ENCODE results near the gene PCBP3.

Gene PCBP3

GRCh38 chr21:45858180-45858579, 214.7 kb downstream of the PCBP3 start:
- no peak for TF ChIP-seq CTCF (conservative IDR thresholded peaks at IDR 0.05)
- no peak for TF ChIP-seq ZFX (IDR thresholded peaks at IDR 0.05)
- no peak overlapping the region for H3K27ac ChIP-seq

- TF ChIP-seq ZFX (IDR thresholded peaks at IDR 0.05): no peak
- TF ChIP-seq CTCF (conservative IDR thresholded peaks at IDR 0.05): no peak
- H3K27ac ChIP-seq: no peak overlapping the region
Observed at GRCh38 chr21:45859041-45859761, 215.7 kb downstream of the PCBP3 start.

GRCh38 chr21:45859762-45860357, 216.3 kb downstream of the PCBP3 start:
- TF ChIP-seq CTCF (conservative IDR thresholded peaks at IDR 0.05) (no peak), ZFX (IDR thresholded peaks at IDR 0.05) (no peak)
- H3K27ac ChIP-seq: no peak overlapping the region

- no peak for TF ChIP-seq ZFX (IDR thresholded peaks at IDR 0.05)
- TF ChIP-seq CTCF (conservative IDR thresholded peaks at IDR 0.05): no peak
- no peak overlapping the region for H3K27ac ChIP-seq
Observed at GRCh38 chr21:45860493-45861155, 217.1 kb downstream of the PCBP3 start.

GRCh38 chr21:45861156-45861870, 217.8 kb downstream of the PCBP3 start:
- no peak for TF ChIP-seq ZFX (IDR thresholded peaks at IDR 0.05)
- TF ChIP-seq CTCF (conservative IDR thresholded peaks at IDR 0.05): no peak
- H3K27ac ChIP-seq: no peak overlapping the region

- no peak overlapping the region for H3K27ac ChIP-seq
- TF ChIP-seq CTCF (conservative IDR thresholded peaks at IDR 0.05): no peak
- TF ChIP-seq ZFX (IDR thresholded peaks at IDR 0.05): no peak
Observed at GRCh38 chr21:45862543-45863207, 219.2 kb downstream of the PCBP3 start.

Measured in C4-2B (cell line).